ENCODE results near the gene OR11L1.

The OR11L1 gene

DNA sequence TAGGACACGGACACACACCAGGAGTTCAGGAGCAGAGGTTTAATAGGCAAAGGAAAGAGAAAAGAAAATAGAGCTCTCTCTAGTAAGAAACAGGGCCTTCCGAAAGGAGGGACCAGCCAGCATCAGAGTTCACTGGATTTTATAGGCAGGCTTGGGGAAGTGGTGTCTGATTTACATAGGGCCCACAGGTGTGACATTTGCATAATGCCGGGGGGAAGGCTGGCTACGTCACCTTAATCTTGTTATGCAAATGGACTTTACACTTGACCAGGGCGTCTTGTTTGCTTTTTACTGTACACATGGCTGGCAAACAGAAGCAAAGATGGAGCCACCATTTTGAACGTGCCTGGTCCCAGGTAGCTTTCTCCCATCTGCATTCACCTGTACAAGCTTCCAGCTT, 17.7 kb downstream of the OR11L1 start, which contains the start of gene OR14A16:
TSS of gene OR14A16 (minus strand) at position 97 of the 400 bp plus-strand sequence. CDS start 8,390 bp downstream, outside the sequence.
- TF ChIP-seq EP300 (IDR thresholded peaks at IDR 0.05; ENCODE audit: borderline replicate concordance) = no peak
- no peak for TF ChIP-seq FOXM1 (IDR thresholded peaks at IDR 0.05; ENCODE audit: borderline replicate concordance, low read depth)
- no peak for TF ChIP-seq TEAD4 (IDR thresholded peaks at IDR 0.05)
- TF ChIP-seq EGR1 (IDR thresholded peaks at IDR 0.05) = no peak
- TF ChIP-seq RAD21 (IDR thresholded peaks at IDR 0.05; ENCODE audit: low read depth) = no peak
- TF ChIP-seq TAF1 (IDR thresholded peaks at IDR 0.05; ENCODE audit: low read depth) = no peak
- no peak for TF ChIP-seq YY1 (IDR thresholded peaks at IDR 0.05; ENCODE audit: low read depth)
- no peak for TF ChIP-seq MAX (IDR thresholded peaks at IDR 0.05)
- no peak for TF ChIP-seq USF1 (IDR thresholded peaks at IDR 0.05)
- no peak for TF ChIP-seq CEBPB (IDR thresholded peaks at IDR 0.05)
- TF ChIP-seq ZBTB7A (IDR thresholded peaks at IDR 0.05; ENCODE audit: low read depth) = no peak
- no peak for TF ChIP-seq CREB1 (IDR thresholded peaks at IDR 0.05; ENCODE audit: low read depth)
- TF ChIP-seq NFIC (IDR thresholded peaks at IDR 0.05) = no peak
- no peak for TF ChIP-seq REST (IDR thresholded peaks at IDR 0.05; ENCODE audit: low read depth)
- TF ChIP-seq TCF12 (IDR thresholded peaks at IDR 0.05; ENCODE audit: low read depth) = no peak

DNA sequence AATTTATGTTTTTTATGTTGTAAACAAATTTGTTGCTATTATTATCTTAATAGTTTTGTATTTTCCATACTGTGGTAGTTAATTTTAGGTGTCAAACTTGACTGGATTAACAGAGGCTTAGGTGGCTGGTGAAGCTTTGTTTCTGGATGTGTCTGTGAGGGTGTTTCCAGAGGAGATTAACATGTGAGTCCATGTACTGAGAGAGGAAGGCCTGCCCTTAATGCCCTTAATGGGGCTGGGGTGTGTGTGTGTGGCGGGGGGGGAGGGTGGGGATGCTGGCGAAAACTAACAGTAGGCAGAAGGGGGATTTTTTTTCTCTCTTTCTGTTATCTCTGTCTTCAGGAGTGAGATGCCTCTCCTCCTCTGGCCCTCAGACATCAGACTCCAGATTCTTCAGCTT, 19.6 kb downstream of the OR11L1 start:
- no peak for TF ChIP-seq USF1 (IDR thresholded peaks at IDR 0.05)
- no peak for TF ChIP-seq MAX (IDR thresholded peaks at IDR 0.05)
- no peak for TF ChIP-seq EP300 (IDR thresholded peaks at IDR 0.05; ENCODE audit: borderline replicate concordance)
- TF ChIP-seq CEBPB (IDR thresholded peaks at IDR 0.05) = no peak
- TF ChIP-seq REST (IDR thresholded peaks at IDR 0.05; ENCODE audit: low read depth) = no peak
- no peak for TF ChIP-seq TCF12 (IDR thresholded peaks at IDR 0.05; ENCODE audit: low read depth)

DNA sequence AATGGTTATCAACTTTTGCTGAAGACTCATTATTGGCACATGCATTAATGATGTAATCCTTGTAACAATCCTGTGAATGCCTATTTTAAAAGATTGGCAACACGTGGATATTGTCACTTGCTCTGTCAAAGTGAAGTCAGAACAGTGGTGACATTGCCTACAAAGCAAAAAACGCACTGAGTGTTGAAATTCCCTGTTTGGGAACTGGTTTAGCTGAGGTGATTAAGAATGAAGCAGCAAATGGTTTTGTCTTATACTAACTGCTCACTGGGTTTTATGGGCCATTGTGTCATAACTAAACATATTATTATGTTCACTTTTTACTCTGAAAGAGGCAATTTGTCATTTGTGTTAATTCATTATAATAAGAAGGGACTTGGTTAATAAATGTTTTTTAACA, 29.1 kb downstream of the OR11L1 start:
- TF ChIP-seq TCF12 (IDR thresholded peaks at IDR 0.05; ENCODE audit: low read depth) (no peak), REST (IDR thresholded peaks at IDR 0.05; ENCODE audit: low read depth) (no peak), TEAD4 (IDR thresholded peaks at IDR 0.05) (no peak), ZBTB7A (IDR thresholded peaks at IDR 0.05; ENCODE audit: low read depth) (no peak), CEBPB (IDR thresholded peaks at IDR 0.05) (no peak)

- TF ChIP-seq MAX (IDR thresholded peaks at IDR 0.05) (no peak), TEAD4 (IDR thresholded peaks at IDR 0.05) (no peak), ZBTB7A (IDR thresholded peaks at IDR 0.05; ENCODE audit: low read depth) (no peak), CEBPB (IDR thresholded peaks at IDR 0.05) (no peak), EP300 (IDR thresholded peaks at IDR 0.05; ENCODE audit: borderline replicate concordance) (no peak), EGR1 (IDR thresholded peaks at IDR 0.05) (no peak), RAD21 (IDR thresholded peaks at IDR 0.05; ENCODE audit: low read depth) (no peak), TCF12 (IDR thresholded peaks at IDR 0.05; ENCODE audit: low read depth) (no peak), REST (IDR thresholded peaks at IDR 0.05; ENCODE audit: low read depth) (no peak), FOXM1 (IDR thresholded peaks at IDR 0.05; ENCODE audit: borderline replicate concordance, low read depth) (no peak), TAF1 (IDR thresholded peaks at IDR 0.05; ENCODE audit: low read depth) (no peak), YY1 (IDR thresholded peaks at IDR 0.05; ENCODE audit: low read depth) (no peak), CREB1 (IDR thresholded peaks at IDR 0.05; ENCODE audit: low read depth) (no peak), NFIC (IDR thresholded peaks at IDR 0.05) (no peak), USF1 (IDR thresholded peaks at IDR 0.05) (no peak)
These were observed 44.2 kb downstream of the OR11L1 start for GRCh38 chr1:247797518-247797917.
